GM12873 (cell line): Measurements from ENCODE around the gene CIB4.

Source experiments
- TF ChIP-seq, protein P1 (sequence below): IDR thresholded peaks from 2 replicates; pipeline ENCODE4 v1.5.1; 2012; ENCODE audit warnings: low read depth, mild to moderate bottlenecking, moderate library complexity, low read length, control low read depth; ENCODE audit not compliant: insufficient read depth; ENCODE audit errors: missing control alignments

CIB4 gene

DNA sequence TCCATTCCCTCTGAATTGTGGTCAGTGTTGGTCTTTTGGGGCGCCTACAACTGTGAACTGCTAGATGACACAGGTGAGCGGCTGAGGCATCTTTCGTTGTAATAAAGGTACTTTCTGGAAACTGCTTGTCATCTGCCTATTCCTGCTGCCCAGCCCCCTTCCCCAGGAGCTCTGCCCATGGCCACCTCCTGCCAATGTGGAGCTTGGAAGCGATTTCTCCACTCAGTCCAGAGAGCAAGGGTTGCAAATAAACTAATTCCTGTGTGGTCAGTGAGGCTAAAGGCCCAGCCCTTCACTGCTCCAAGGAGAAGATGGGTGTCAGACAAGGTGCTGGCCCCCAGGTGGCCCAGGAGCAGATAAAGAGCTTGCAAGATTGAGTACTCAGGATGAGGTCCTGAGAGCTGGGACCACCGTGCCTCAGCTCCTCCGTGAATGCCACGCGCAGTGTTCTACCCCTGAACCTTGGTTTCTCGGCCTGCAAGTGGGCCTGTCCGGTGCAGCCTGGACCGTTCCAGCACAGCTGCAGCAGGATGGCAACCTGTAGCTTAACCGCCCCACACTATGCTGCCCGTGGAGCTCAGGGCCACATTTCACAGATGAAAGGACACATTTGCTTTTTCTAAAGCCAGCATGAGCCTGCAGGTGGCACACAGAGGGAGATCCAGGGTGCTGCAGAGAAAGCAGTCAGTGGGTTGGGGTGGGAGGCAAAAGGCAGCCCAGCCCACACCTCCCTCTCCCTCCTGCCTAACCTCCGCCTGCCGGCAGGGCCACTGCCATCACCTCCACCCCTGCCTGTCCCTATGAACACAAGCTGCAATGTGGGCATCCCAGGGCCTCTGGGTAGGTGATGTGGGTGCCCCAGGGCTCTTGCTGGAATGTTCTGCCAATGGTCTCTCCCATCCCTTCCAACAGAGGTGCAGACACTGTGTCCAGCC, 84.6 kb downstream of the CIB4 start:
- TF ChIP-seq, protein P1, sequence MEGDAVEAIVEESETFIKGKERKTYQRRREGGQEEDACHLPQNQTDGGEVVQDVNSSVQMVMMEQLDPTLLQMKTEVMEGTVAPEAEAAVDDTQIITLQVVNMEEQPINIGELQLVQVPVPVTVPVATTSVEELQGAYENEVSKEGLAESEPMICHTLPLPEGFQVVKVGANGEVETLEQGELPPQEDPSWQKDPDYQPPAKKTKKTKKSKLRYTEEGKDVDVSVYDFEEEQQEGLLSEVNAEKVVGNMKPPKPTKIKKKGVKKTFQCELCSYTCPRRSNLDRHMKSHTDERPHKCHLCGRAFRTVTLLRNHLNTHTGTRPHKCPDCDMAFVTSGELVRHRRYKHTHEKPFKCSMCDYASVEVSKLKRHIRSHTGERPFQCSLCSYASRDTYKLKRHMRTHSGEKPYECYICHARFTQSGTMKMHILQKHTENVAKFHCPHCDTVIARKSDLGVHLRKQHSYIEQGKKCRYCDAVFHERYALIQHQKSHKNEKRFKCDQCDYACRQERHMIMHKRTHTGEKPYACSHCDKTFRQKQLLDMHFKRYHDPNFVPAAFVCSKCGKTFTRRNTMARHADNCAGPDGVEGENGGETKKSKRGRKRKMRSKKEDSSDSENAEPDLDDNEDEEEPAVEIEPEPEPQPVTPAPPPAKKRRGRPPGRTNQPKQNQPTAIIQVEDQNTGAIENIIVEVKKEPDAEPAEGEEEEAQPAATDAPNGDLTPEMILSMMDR = no peak

DNA sequence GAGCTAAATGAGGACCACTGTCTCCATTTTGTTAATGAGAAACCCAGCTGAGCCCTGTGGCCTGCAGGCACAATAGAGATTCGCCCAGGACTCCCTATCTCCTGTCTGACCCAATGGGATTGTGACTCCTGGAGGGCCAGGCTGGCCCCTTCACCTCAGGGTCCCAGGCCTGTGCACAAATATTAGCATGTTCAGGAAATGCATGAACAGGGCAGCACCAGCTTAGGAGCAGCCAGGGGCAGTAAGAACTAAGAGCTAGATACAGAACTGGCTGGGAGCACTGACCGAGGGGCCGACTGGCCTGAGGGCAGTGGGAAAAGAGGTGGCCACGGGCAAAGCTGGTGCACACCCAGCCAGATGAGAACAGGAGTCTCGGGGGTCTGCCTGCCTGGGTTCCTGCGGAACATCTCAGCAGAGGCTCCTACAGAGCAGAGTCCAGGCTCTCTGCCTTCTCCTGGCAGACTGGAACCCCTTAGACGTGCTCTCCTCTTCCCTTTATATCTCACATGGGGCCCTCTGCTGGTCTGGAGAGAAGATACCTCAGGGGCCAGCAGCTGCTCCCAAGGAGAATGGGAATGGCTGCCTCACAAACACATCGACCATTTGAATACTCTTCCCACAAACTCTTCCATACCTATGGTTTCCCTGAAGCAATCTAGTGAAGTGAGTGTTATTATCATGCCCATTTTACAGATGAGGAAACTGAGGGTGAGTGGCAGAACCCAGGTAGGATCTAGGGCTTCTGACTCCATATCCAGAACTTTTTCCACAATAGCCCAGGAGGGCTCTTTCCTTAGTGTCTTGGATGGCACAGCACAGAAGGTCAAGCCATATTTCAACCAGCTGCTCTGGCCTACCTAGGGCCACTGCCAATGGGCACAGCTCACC, 85.7 kb downstream of the CIB4 start:
- TF ChIP-seq, protein P1 = peak; percentile 5

DNA sequence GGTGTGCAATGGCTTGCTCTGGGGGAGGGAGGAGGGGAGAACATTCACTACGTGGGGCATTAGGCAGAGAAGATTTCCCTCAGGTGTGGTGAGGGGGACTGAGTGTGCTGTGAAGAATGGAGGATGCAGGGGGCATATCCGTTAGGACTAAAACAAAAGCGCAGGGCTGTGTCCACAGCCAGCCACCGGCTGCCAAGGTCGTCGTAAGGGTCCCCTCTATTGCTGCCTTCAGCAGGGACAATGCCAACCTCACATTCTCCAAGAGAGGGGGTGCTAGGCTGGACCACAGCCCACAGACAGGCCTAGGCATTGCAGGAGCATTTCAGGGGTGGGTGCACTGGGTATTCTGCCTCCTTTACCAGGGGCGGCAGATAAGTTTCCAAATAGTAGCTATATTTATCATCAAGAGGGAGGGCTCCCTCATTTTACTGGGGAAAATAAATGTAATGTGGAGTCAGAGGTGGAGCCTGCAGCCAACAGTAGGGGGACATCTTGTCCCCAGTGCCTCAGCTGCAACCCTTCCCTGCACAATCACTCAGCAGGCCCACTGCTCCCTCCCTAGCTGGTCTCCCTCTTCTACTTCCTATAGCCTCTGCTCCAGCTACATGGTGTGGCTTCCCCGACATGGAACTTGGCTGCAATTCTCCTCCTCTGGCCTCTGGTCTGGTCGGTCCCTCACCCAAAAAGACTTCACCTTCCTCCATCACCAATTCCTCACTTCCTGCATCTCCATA, 88.4 kb downstream of the CIB4 start:
- TF ChIP-seq, protein P1 = no peak

DNA sequence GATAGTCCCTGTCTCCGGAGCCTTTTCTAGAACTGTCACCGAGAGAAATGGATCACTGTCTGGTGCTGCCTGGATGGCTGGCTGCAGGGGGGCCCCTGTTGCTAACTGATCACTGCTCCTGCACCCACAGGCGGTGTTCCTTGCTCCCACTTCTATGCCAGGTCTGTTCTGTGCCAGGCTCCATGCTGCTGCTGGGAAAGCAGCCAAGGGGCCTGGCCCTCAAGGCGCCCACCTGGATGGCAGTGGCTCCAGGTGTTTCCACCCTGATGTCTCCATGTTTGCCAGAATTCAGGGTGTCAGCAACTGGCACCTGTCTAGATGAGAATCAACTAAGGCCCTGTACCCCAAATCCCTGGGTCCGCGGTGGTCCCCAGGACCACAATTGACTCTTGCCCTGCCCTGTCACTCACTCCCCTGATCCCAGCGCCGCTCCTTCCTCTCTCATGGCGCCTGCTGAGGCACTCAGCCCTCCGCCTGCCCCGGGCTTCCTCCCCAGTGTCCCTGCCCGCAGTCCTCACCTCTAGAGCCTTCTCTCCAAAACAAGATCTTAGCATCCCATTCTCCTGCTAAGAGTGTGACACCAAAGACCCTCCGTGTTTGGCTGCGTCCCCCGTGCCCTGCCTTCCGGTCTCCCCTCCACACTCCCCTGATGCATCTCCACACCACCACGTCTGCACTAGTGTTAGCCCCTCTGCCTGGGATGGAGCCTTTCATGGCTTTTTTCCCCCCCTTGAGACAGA, 90.7 kb downstream of the CIB4 start:
- TF ChIP-seq, protein P1 = no peak

DNA sequence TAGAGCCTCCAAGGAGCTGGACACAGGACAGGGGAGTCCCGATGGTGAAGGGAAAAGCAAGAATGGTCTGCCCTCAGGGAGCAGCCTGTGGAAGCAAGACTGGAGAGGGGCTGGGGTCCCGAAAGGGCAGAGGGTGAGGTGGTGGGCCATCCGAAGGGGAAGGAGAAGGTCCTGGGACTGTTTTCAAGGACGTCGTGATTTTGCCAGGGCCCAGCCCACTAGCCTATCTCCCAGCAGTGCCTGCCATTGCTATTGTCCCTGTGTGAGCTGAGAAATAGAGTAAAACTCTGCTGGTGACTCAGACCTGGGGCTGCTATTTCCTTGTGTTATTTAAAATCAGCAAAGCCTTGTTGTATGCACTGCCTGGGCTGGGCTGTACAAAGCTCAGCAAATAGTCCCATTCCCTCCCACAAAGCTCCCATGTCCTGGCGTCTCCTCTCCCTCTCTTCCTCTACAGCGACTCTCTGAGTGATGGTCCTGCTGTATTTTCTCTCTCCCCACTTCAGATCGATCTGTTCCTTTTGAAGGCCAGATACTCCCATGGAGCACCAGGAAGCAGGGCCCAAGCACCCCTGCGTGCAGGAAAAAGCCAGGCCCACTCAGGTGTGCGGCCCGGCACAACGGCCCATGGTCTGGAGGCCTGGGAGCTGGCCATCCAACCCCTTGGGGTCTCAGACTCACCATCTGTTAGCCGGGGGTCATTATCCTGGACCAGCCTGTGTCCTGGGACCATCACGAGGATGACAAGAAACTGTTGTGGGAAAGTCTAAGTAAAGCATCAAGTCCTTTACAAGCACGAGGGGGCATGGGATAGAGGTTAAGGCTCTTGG, 98.3 kb downstream of the CIB4 start:
- TF ChIP-seq, protein P1 = no peak

DNA sequence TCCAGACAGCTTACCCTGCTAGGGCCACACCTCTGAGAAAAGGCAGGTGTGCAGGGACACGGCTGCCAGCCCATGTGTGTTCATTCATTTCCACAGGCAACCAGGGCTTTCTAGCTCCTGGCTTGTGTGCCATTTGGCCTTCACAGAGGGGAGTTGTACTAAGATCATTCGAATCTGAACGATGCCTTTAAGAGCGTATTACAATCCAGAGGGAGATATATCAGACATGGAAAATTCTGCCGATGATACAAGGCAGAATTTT, 99.0 kb downstream of the CIB4 start:
- TF ChIP-seq, protein P1 = no peak
